Measurements from ENCODE around the gene HIGD1C. TPM values are rescaled to one million over a fixed set of nuclear protein-coding genes. Genes with fewer than 3 reads are reported as not detected.

HIGD1C gene
- total RNA-seq, 3 donors from 2014 or later = not detected

DNA sequence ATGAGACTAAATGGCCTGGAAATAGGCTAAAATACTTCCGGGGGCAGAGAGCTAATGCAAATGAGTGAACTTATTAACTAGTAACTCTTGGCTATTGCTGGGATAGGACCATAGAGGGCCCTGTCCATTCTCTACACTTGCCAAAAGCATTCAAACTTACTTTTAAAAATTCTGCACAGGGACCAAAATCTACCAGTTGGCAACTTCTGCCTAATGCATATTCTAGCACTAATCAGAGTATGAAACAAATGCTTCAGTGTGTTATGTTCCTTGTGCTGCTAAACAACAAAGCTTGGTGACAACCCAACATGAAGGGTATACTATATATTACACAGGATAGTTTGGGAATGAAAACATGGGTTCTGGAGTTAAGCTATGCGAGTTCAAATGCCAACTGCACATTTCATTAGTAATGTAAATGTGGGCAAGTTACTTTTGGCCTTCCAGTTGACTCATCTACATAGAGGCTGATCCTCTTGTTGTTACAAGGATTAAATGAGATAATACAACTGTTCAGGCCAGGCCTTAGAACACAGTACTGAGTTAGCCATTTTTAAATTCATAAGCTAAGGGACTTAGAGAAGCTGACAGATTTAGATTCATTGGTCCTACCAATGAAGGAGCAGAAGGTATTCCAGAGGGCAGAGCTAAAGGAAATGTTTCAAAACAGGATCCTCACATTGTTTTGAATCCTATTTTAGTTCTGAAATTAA is 32.4 kb downstream of the HIGD1C start:
- Histone ChIP-seq H3K9me3 (no peaks in the 10 kb centered on the region), H3K4me1 (no peaks in the 10 kb centered on the region), H3K4me3 (no peak overlapping the region), H3K27ac (peak overlapping the region; percentile 74 to 86), H3K36me3 (no peaks in the 10 kb centered on the region), H3K27me3 (no peaks in the 10 kb centered on the region)
- no peak for DNase-seq (ENCODE audit: low spot score in 2 of 2)
- TF ChIP-seq POLR2A (IDR thresholded peaks at IDR 0.05) (no peak), POLR2AphosphoS5 (IDR thresholded peaks at IDR 0.05) (no peak)
- TF ChIP-seq, protein P1, sequence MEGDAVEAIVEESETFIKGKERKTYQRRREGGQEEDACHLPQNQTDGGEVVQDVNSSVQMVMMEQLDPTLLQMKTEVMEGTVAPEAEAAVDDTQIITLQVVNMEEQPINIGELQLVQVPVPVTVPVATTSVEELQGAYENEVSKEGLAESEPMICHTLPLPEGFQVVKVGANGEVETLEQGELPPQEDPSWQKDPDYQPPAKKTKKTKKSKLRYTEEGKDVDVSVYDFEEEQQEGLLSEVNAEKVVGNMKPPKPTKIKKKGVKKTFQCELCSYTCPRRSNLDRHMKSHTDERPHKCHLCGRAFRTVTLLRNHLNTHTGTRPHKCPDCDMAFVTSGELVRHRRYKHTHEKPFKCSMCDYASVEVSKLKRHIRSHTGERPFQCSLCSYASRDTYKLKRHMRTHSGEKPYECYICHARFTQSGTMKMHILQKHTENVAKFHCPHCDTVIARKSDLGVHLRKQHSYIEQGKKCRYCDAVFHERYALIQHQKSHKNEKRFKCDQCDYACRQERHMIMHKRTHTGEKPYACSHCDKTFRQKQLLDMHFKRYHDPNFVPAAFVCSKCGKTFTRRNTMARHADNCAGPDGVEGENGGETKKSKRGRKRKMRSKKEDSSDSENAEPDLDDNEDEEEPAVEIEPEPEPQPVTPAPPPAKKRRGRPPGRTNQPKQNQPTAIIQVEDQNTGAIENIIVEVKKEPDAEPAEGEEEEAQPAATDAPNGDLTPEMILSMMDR (IDR thresholded peaks at IDR 0.05) = no peak
- intact Hi-C loops (cut with DNase I; ENCODE audit: low total_unique reads) = no loop called here

GRCh38 chr12:50985322-50985721 is 33.0 kb downstream of the HIGD1C start:
- no peak for DNase-seq (ENCODE audit: low spot score in 2 of 2)
- Histone ChIP-seq H3K27me3 (no peaks in the 10 kb centered on the region), H3K36me3 (no peaks in the 10 kb centered on the region), H3K4me3 (no peak overlapping the region), H3K4me1 (no peaks in the 10 kb centered on the region), H3K9me3 (no peaks in the 10 kb centered on the region), H3K27ac (peak overlapping the region; percentile 74 to 86)
- TF ChIP-seq, protein P1 (IDR thresholded peaks at IDR 0.05) = no peak
- peak in 1 of 3 donors; percentile 67 for TF ChIP-seq POLR2AphosphoS5 (IDR thresholded peaks at IDR 0.05)
- intact Hi-C loops (cut with DNase I; ENCODE audit: low total_unique reads) = no loop called here

DNA sequence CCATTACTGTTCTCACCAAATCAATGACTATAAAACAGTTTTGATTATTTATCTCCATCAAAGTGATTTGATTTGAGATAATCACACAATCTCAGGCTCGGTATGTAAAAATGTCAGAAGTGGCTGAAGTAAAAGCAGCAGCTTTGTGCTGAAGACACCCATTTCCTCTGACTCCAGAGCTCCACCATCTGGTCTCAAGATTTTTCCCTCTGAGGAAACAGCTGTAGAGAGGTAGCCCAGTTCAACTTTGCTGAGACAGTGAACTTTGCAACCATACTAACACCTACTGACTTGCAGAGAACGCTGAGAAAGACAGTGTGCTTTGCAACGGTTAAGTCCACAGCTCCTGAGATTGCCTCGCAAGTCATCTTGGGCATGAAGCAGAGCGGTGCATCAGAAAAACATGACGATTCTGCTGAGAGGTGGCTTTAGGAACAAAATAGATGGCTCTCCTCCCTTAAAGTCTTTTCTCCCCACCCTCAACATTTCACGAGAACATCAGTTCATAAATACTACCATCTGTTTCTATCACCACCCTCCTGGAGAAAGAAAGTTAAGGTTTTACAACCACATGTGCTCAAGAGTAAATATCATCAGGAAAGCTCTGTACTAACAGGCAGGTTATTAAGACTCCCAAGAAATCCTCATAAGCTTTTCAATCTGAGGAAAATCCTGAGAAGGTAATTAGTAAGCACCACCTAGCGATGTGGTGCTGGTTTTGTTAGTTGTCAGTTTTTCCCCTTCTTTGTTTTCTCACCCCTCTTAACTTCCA is 34.8 kb downstream of the HIGD1C start:
- intact Hi-C loops (cut with DNase I; ENCODE audit: low total_unique reads) = no loop called here
- Histone ChIP-seq H3K4me3 (no peak overlapping the region), H3K36me3 (peaks cover 9% of the 10 kb centered on the region), H3K9me3 (no peaks in the 10 kb centered on the region), H3K27ac (peak overlapping the region; percentile 40 to 71), H3K27me3 (no peaks in the 10 kb centered on the region), H3K4me1 (no peaks in the 10 kb centered on the region)
- TF ChIP-seq POLR2A (IDR thresholded peaks at IDR 0.05) (no peak), POLR2AphosphoS5 (IDR thresholded peaks at IDR 0.05) (peak in 1 of 3 donors; percentile 47)
- TF ChIP-seq, protein P1 (IDR thresholded peaks at IDR 0.05) = peak in 1 of 3 donors; percentile 35
- DNase-seq (ENCODE audit: low spot score in 2 of 2) = peak in 1 of 2 donors; percentile 36

- Histone ChIP-seq H3K4me3 (no peak overlapping the region), H3K27me3 (no peaks in the 10 kb centered on the region), H3K27ac (no peak overlapping the region), H3K9me3 (no peaks in the 10 kb centered on the region), H3K4me1 (no peaks in the 10 kb centered on the region), H3K36me3 (peaks cover 9% of the 10 kb centered on the region)
- intact Hi-C loops (cut with DNase I; ENCODE audit: low total_unique reads) = no loop called here
- TF ChIP-seq POLR2AphosphoS5 (IDR thresholded peaks at IDR 0.05) (no peak), POLR2A (IDR thresholded peaks at IDR 0.05) (no peak)
- TF ChIP-seq, protein P1 (IDR thresholded peaks at IDR 0.05) = no peak
- no peak for DNase-seq (ENCODE audit: low spot score in 2 of 2)
Observed at GRCh38 chr12:50988051-50988450, 35.7 kb downstream of the HIGD1C start.

DNA sequence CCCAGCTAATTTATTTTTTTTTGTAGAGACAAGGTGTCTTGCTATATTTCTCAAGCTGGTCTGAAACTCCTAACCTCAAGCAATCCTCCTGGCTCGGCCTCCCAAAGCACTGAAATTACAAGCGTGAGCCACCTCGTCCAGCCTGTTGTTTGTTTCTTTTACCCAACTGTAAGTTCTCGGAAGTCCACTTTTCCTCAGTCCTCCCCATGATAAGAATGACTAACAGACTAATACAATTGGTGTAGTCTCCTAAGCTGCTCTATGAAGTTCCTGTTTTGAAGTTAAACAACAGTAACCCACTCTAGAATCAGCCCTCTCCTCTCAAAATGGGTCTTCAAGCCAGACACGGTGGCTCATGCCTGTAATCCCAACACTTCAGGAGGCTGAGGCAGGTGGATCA is 36.5 kb downstream of the HIGD1C start:
- Histone ChIP-seq H3K27ac (no peak overlapping the region), H3K27me3 (no peaks in the 10 kb centered on the region)
- intact Hi-C loops (cut with DNase I; ENCODE audit: low total_unique reads) = no loop called here

More for the DNA sequence above, 36.5 kb downstream of the HIGD1C start:
- H3K36me3 ChIP-seq = peaks cover 9% of the 10 kb centered on the region
- H3K4me3 ChIP-seq = no peak overlapping the region
- TF ChIP-seq POLR2AphosphoS5 (IDR thresholded peaks at IDR 0.05) (no peak), POLR2A (IDR thresholded peaks at IDR 0.05) (no peak)
- TF ChIP-seq, protein P1 (IDR thresholded peaks at IDR 0.05) = no peak
- H3K9me3 ChIP-seq = no peaks in the 10 kb centered on the region
- no peaks in the 10 kb centered on the region for H3K4me1 ChIP-seq
- DNase-seq (ENCODE audit: low spot score in 2 of 2) = no peak

Data from breast epithelium (tissue), 4 donors.